Chondrocyte (in vitro differentiated cells): Measurements from ENCODE around the gene AZIN2. TPM values are rescaled to one million over a fixed set of nuclear protein-coding genes. Genes with fewer than 3 reads are reported as not detected.

ENCODE experiments used
- DNase-seq: peaks from one replicate; pipeline ENCODE4 v3.0.0; 2021; ENCODE audit warnings: mixed read lengths, low spot score
- H3K27ac Mint-ChIP-seq: one replicate; pipeline ENCODE4 v1.8.0; 2021; ENCODE audit warnings: mild to moderate bottlenecking, moderate library complexity, mixed read lengths; ENCODE audit not compliant: unreplicated experiment
- H3K27me3 Mint-ChIP-seq: 2 replicates; pipeline ENCODE4 v1.8.0; 2021; ENCODE audit warnings: low read depth, mixed read lengths
- H3K36me3 Mint-ChIP-seq: 2 replicates; pipeline ENCODE4 v1.8.0; 2021; ENCODE audit warnings: low read depth, mixed read lengths
- H3K4me1 Mint-ChIP-seq: 2 replicates; pipeline ENCODE4 v1.8.0; 2021; ENCODE audit warnings: low read depth, mild to moderate bottlenecking, mixed read lengths
- H3K4me3 Mint-ChIP-seq: one replicate; pipeline ENCODE4 v1.8.0; 2021; ENCODE audit warnings: mild to moderate bottlenecking, moderate library complexity, mixed read lengths; ENCODE audit not compliant: unreplicated experiment
- H3K9me3 Mint-ChIP-seq: 2 replicates; pipeline ENCODE4 v1.8.0; 2021; ENCODE audit warnings: low read depth, mixed read lengths
- total RNA-seq: library from RNA; stranded (reverse); gene quantifications from 3 replicates; pipeline ENCODE4 v1.2.1, GENCODE V29; 2021
- TF ChIP-seq, protein P1 (sequence below): fragments of 200-600 bp; sonication (generic); IDR thresholded peaks from 2 replicates; pipeline ENCODE4 v1.5.0; 2021; ENCODE audit warnings: antibody characterized with exemption, mild to moderate bottlenecking, moderate library complexity

The AZIN2 gene
- total RNA-seq, 1 donor from 2014 or later, result 3.5 TPM

- Mint-ChIP-seq H3K4me3 (no peak overlapping the region), H3K4me1 (peaks cover 43% of the 10 kb centered on the region), H3K27me3 (no peaks in the 10 kb centered on the region), H3K27ac (no peak overlapping the region), H3K9me3 (no peaks in the 10 kb centered on the region), H3K36me3 (peaks cover 22% of the 10 kb centered on the region)
- TF ChIP-seq, protein P1, sequence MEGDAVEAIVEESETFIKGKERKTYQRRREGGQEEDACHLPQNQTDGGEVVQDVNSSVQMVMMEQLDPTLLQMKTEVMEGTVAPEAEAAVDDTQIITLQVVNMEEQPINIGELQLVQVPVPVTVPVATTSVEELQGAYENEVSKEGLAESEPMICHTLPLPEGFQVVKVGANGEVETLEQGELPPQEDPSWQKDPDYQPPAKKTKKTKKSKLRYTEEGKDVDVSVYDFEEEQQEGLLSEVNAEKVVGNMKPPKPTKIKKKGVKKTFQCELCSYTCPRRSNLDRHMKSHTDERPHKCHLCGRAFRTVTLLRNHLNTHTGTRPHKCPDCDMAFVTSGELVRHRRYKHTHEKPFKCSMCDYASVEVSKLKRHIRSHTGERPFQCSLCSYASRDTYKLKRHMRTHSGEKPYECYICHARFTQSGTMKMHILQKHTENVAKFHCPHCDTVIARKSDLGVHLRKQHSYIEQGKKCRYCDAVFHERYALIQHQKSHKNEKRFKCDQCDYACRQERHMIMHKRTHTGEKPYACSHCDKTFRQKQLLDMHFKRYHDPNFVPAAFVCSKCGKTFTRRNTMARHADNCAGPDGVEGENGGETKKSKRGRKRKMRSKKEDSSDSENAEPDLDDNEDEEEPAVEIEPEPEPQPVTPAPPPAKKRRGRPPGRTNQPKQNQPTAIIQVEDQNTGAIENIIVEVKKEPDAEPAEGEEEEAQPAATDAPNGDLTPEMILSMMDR, result no peak
- DNase-seq, result no peak
These were observed 69.6 kb downstream of the AZIN2 start for GRCh38 chr1:33150522-33150921.

- Mint-ChIP-seq H3K9me3 (no peaks in the 10 kb centered on the region), H3K27me3 (no peaks in the 10 kb centered on the region), H3K27ac (no peak overlapping the region), H3K36me3 (peaks cover 24% of the 10 kb centered on the region), H3K4me1 (peaks cover 49% of the 10 kb centered on the region), H3K4me3 (no peak overlapping the region)
- TF ChIP-seq, protein P1, result no peak
- DNase-seq, result no peak
These were observed 70.2 kb downstream of the AZIN2 start for GRCh38 chr1:33151116-33151515.

DNA sequence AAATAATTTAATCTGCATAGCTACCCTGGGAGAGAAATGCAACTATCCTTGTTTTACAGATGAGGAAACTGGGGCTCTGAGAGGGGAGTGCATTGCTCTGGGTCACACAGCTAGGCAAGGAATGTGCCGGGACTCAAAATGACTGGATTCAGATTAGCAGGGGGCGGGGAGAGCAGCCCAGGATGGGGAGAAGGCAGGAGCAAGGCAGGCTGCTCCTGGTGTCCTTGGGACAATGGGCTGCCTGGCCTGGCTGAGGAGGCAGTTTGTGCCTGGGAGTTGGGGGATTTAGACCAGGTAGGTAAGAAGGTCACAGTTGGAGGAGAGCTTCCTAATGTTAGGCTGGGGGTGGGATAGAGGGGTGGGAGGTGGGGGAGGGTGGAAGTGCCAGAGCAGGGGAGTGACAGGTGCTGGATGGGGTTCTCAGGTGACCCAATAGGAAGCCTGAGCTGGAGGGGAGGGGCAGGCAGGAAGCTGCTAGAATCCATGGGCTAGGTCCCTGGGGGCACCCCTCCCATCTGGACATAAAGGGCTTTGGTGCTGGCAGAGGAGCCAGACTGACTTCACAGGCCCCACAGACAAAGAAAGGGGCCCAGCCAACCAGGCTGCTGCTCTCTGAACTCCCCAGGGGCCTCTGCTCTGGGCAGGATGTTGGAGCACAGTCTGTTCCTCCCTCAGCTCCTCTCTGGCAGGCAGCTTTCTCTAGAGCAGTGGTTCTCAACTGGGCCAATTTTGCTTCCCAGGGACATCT lies 71.9 kb downstream of the AZIN2 start:
- TF ChIP-seq, protein P1, result no peak
- H3K9me3 Mint-ChIP-seq, result no peaks in the 10 kb centered on the region
- no peak for DNase-seq
- H3K27ac Mint-ChIP-seq, result peak overlapping the region; percentile 82
- H3K4me3 Mint-ChIP-seq, result no peak overlapping the region
- no peaks in the 10 kb centered on the region for H3K27me3 Mint-ChIP-seq
- peaks cover 26% of the 10 kb centered on the region for H3K36me3 Mint-ChIP-seq
- peaks cover 61% of the 10 kb centered on the region for H3K4me1 Mint-ChIP-seq

DNA sequence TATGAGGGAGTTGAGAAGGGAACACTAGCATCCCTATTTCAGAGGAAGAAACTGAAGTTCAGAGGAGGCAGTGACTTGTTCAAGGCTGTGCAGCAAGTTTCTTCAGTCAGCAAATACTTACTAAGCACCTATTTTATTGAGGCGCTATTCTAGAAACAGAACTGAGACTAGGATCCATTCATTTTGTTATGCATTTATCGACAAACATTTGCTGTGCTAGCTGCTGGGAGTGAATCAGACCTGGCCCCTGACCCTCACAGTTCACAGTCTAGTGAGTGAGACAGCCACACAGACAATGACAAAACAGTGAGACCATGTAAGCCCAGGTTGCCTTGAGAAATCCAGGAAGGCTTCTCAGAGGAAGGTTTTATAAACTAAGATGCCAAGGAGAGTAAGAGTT lies 72.7 kb downstream of the AZIN2 start:
- TF ChIP-seq, protein P1, result no peak
- H3K4me3 Mint-ChIP-seq, result no peak overlapping the region
- no peaks in the 10 kb centered on the region for H3K27me3 Mint-ChIP-seq
- no peak for DNase-seq
- H3K4me1 Mint-ChIP-seq, result peaks cover 61% of the 10 kb centered on the region
- peak overlapping the region; percentile 82 for H3K27ac Mint-ChIP-seq
- H3K36me3 Mint-ChIP-seq, result peaks cover 27% of the 10 kb centered on the region
- no peaks in the 10 kb centered on the region for H3K9me3 Mint-ChIP-seq

- H3K4me3 Mint-ChIP-seq, result no peak overlapping the region
- H3K27me3 Mint-ChIP-seq, result no peaks in the 10 kb centered on the region
- TF ChIP-seq, protein P1, result no peak
- peaks cover 64% of the 10 kb centered on the region for H3K4me1 Mint-ChIP-seq
- H3K27ac Mint-ChIP-seq, result peak overlapping the region; percentile 39
- H3K36me3 Mint-ChIP-seq, result peaks cover 27% of the 10 kb centered on the region
- DNase-seq, result no peak
- H3K9me3 Mint-ChIP-seq, result no peaks in the 10 kb centered on the region
These were observed 75.1 kb downstream of the AZIN2 start for GRCh38 chr1:33155877-33156538.
